K562 (cell line): ENCODE data around the gene STARD13. TPM values are rescaled to one million over a fixed set of nuclear protein-coding genes. Genes with fewer than 3 reads are reported as not detected.
A peak's percentile ranks its signal among the peaks of the same experiment; 100 is the strongest.

Source experiments
- ATAC-seq: fragments of 200-7000 bp; cut with Tn5 transposase; 3 replicates; pipeline ENCODE4 v1.9.1; 2020; ENCODE audit warnings: moderate library complexity
- BruUV-seq: library from RNA; stranded (reverse); fragments of 400-500 nt; replicated peaks from 2 replicates; lab custom pipeline; 2021; lab: Mats Ljungman, UMichigan
- CTCF ChIA-PET: fragments of 300-600 bp; formaldehyde crosslinking; extraction: SDS; loops from one replicate; lab custom pipeline; 2021; ENCODE audit warnings: low intra/inter-chr PET ratio; lab: Yijun Ruan, JAX
- POLR2A ChIA-PET: fragments of 300-600, 350-650 bp; sonication (Branson Sonifier 250); formaldehyde crosslinking; extraction: SDS; loops from one replicate; lab custom pipeline; 2021; ENCODE audit warnings: antibody characterized with exemption, inconsistent platforms; lab: Yijun Ruan, JAX
- DNase-seq, 4 experiments: peaks; one replicate each; pipeline versions ENCODE4 v3.0.0 to v3.0.0-alpha.2; 2011 to 2018; ENCODE audit warnings: low spot score in 3 of 4, mixed read lengths in 3 of 4; ENCODE audit errors: extremely low read depth in 1 of 4
- FAIRE-seq: peaks from 2 replicates; lab custom pipeline; 2011; peaks lifted over from hg19 to GRCh38; lab: Jason Lieb, UNC
- H2AFZ ChIP-seq: 2 replicates; pipeline ENCODE4 v1.6.0; 2011; ENCODE audit warnings: low read depth, low read length, control low read depth, inconsistent platforms
- H3K27ac ChIP-seq: fragments of 200-600 bp; 3 replicates; pipeline ENCODE4 v1.8.0; 2011; ENCODE audit warnings: low read depth, mild to moderate bottlenecking, control low read depth, inconsistent platforms, low read length, moderate library complexity, mixed read lengths; ENCODE audit errors: extremely low read depth
- H3K27me3 ChIP-seq, 2 experiments: fragments of 300-600 bp in 1 of 2; 2 replicates in 1 of 2; 3 replicates in 1 of 2; pipeline versions ENCODE4 v1.6.0 to v1.8.0; 2011; ENCODE audit warnings: inconsistent platforms in 2 of 2, low read length in 2 of 2, mild to moderate bottlenecking in 1 of 2, mixed read lengths in 1 of 2, moderate library complexity in 1 of 2; ENCODE audit not compliant: control insufficient read depth in 2 of 2, insufficient read depth in 2 of 2
- H3K36me3 ChIP-seq: fragments of 300-600 bp; 3 replicates; pipeline ENCODE4 v1.8.0; 2011; ENCODE audit warnings: mild to moderate bottlenecking, low read length, inconsistent platforms; ENCODE audit not compliant: control insufficient read depth, insufficient read depth
- H3K4me1 ChIP-seq, 2 experiments: fragments of 200-600 bp in 1 of 2; replicated peaks in 1 of 2; 2 replicates in 1 of 2; 3 replicates in 1 of 2; pipeline versions ENCODE4 v1.5.1 to v1.8.0; 2011; ENCODE audit warnings: inconsistent platforms in 2 of 2, low read length in 2 of 2, mild to moderate bottlenecking in 1 of 2, mixed read lengths in 1 of 2, moderate library complexity in 1 of 2; ENCODE audit not compliant: control insufficient read depth in 2 of 2, insufficient read depth in 2 of 2
- H3K4me2 ChIP-seq: 2 replicates; pipeline ENCODE4 v1.6.1; 2011; ENCODE audit warnings: low read length, control low read depth, inconsistent platforms, mixed read lengths; ENCODE audit not compliant: insufficient read depth
- H3K4me3 ChIP-seq: fragments of 200-600 bp; sonication (generic), shearing (Covaris generic); 2 replicates; pipeline ENCODE4 v1.5.1; 2016; ENCODE audit warnings: control low read depth, inconsistent platforms
- H3K79me2 ChIP-seq: fragments of 200-600 bp; 3 replicates; pipeline ENCODE4 v1.8.0; 2011; ENCODE audit warnings: low read length, inconsistent platforms; ENCODE audit not compliant: control insufficient read depth, insufficient read depth
- H3K9ac ChIP-seq, 2 experiments: 2 replicates each; pipeline versions ENCODE4 v1.6.0 to v1.6.1; 2011; ENCODE audit warnings: low read depth in 2 of 2, low read length in 2 of 2, control low read depth in 1 of 2, inconsistent platforms in 1 of 2, mild to moderate bottlenecking in 1 of 2, mixed read lengths in 1 of 2; ENCODE audit not compliant: insufficient read depth in 1 of 2
- H3K9me1 ChIP-seq: one replicate; pipeline ENCODE4 v1.6.0; 2011; ENCODE audit warnings: inconsistent platforms, mild to moderate bottlenecking, low read length, moderate library complexity; ENCODE audit not compliant: control insufficient read depth, insufficient read depth
- H3K9me3 ChIP-seq: replicated peaks from 2 replicates; pipeline ENCODE4 v1.5.1; 2011; ENCODE audit warnings: low read depth, low read length, inconsistent platforms; ENCODE audit not compliant: control insufficient read depth, insufficient read depth
- H4K20me1 ChIP-seq: replicated peaks from 2 replicates; pipeline ENCODE4 v1.6.1; 2011; ENCODE audit warnings: low read length, inconsistent platforms, mixed read lengths; ENCODE audit not compliant: control insufficient read depth, insufficient read depth
- CC2D1A ChIP-seq: fragments of 450-650 bp; IDR thresholded peaks from 2 replicates; pipeline ENCODE4 v1.6.1; 2017; ENCODE audit warnings: mild to moderate bottlenecking
- CUX1 ChIP-seq: fragments of 200-800 bp; sonication (Bioruptor generic); IDR thresholded peaks from 2 replicates; pipeline ENCODE4 v1.6.1; 2016; ENCODE audit warnings: missing genetic modification characterization, missing compliant biosample characterization
- ERF ChIP-seq: fragments of 450-650 bp; formaldehyde crosslinking; IDR thresholded peaks from 2 replicates; pipeline ENCODE4 v1.4.0; 2020; ENCODE audit warnings: mild to moderate bottlenecking, mixed read lengths
- KDM5B ChIP-seq: fragments of 200-600 bp; sonication (generic); IDR thresholded peaks from 2 replicates; pipeline ENCODE4 v1.6.1; 2012; ENCODE audit warnings: low read depth, mild to moderate bottlenecking, moderate library complexity, low read length, control low read depth, inconsistent platforms; ENCODE audit not compliant: insufficient replicate concordance
- MEF2D ChIP-seq: conservative IDR thresholded peaks from 2 replicates; pipeline ENCODE4 v1.6.1; 2016; ENCODE audit warnings: low read depth, missing genetic modification characterization, missing compliant biosample characterization
- NFRKB ChIP-seq: fragments of 450-650 bp; IDR thresholded peaks from 2 replicates; pipeline ENCODE4 v1.6.1; 2016; ENCODE audit warnings: low read depth
- XRCC3 ChIP-seq: fragments of 450-650 bp; IDR thresholded peaks from 2 replicates; pipeline ENCODE4 v1.6.1; 2017; ENCODE audit warnings: mild to moderate bottlenecking, moderate library complexity
- ZNF77 ChIP-seq: fragments of 250-450 bp; sonication (Bioruptor Pico); IDR thresholded peaks from 2 replicates; pipeline ENCODE4 v1.5.0; 2020
- ZSCAN32 ChIP-seq: fragments of 450-650 bp; formaldehyde crosslinking; IDR thresholded peaks from 2 replicates; pipeline ENCODE4 v1.4.0; 2020; ENCODE audit warnings: mild to moderate bottlenecking, moderate library complexity
- WGBS: fragments of 100-300 bp; shearing (Covaris generic); methylation state at CpG from one replicate; pipeline ENCODE4 v1.1.6; 2016; ENCODE audit warnings: low coverage, mixed read lengths; ENCODE audit not compliant: insufficient coverage; ENCODE audit errors: missing lambda C conversion rate; 5-methylcytosine and 5-hydroxymethylcytosine counted together
- in situ Hi-C: fragments of 300-500 bp; cut with MboI; formaldehyde crosslinking; loops from 4 replicates; pipeline ENCODE4 v1.15.0; 2018; ENCODE audit warnings: inconsistent platforms, mixed read lengths
- intact Hi-C: fragments of 100-400 bp; cut with micrococcal nuclease; formaldehyde crosslinking; loops from 2 replicates; pipeline ENCODE4 v1.14.2; 2022
- polyA plus RNA-seq, 8 experiments: library from polyadenylated mRNA; depleted of rRNA in 4 of 8; stranded (reverse) in 5 of 8; unstranded in 3 of 8; fragments of >200 nt; fragmentation: Nextera tagmentation in 2 of 8; fragmentation: Illumina TruSeq in 1 of 8; extraction: Ambion mirVana in 2 of 8; extraction: Trizol in 1 of 8; gene quantifications; 2 replicates each; pipeline versions ENCODE4 v1.2.1 to v1.2.3, GENCODE V29; 2011 to 2014; ENCODE audit warnings: inconsistent platforms in 1 of 8, missing spikeins in 1 of 8
- total RNA-seq, 7 experiments: library from RNA; depleted of rRNA in 6 of 7; stranded (reverse); fragments of >200 nt in 6 of 7; fragmentation: Illumina TruSeq in 2 of 7; extraction: Trizol in 2 of 7; gene quantifications; 2 replicates each; pipeline versions ENCODE4 v1.2.1 to v1.2.3, GENCODE V29; 2011 to 2021; ENCODE audit warnings: low replicate concordance in 1 of 7
- TF ChIP-seq, protein P1 (sequence below): fragments of 250-450 bp; sonication (Bioruptor Pico); IDR thresholded peaks from 2 replicates; pipeline ENCODE4 v1.5.0; 2020; ENCODE audit warnings: mild to moderate bottlenecking

The STARD13 gene
- total and polyA plus RNA-seq, 9 of the 15 experiments (the other 6 are each of a cell fraction or from before 2014, with no cell fraction given), result 0.11 TPM; not detected in 8

DNA sequence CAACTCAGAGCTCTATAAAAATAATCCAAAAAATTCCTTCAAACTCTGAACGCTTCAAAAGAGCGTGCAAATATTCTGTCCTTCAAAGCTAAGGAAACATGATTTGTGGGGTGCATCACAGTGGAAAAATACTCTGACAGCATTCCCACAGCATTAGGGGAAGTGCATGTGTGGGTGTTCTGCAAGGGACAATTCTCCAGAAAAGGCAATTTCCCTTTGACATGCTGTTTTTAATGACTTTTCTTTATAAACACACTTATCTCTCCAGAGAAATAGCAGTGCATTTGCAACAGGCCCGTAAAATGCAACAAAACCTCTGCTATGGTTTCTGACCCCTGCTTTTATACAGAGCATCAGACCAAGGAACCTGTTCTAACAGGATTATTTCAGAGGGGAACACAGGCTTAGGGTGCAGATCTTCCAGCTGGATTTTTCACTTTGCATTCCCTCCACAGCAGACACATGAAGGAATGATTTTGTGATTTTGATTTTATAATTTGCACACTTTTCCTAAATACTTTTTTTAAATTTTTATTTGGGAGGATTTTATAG is 226.7 kb downstream of the STARD13 start (continued):
- TF ChIP-seq CC2D1A, result no peak

GRCh38 chr13:33057019-33057780 is 228.4 kb downstream of the STARD13 start:
- Histone ChIP-seq H3K4me1 (no peaks in the 10 kb centered on the region), H3K4me3 (no peak overlapping the region), H3K79me2 (no peaks in the 10 kb centered on the region), H2AFZ (no peak overlapping the region), H3K27ac (no peak overlapping the region), H3K9me3 (no peaks in the 10 kb centered on the region), H3K36me3 (no peaks in the 10 kb centered on the region), H3K27me3 (peaks cover 0 to 9% of the 10 kb centered on the region in 2 experiments; a peak in 2 of 5 replicates), H3K4me2 (no peak overlapping the region), H3K9me1 (no peaks in the 10 kb centered on the region), H4K20me1 (no peaks in the 10 kb centered on the region), H3K9ac (no peak overlapping the region)
- no peak for FAIRE-seq
- DNase-seq, result peak in 2 of 4 experiments; percentile 5 to 14
- POLR2A ChIA-PET, result interaction anchor here (0.9 to 1.0 kb wide), 2 partner anchors 9 to 14 kb away, joined by 3 to 4 read pairs; no protein-coding TSS in a partner anchor
- intact Hi-C loops (no loop called here), in situ Hi-C loops (no loop called here)
- WGBS, result 2% methylated on average over 6 of the region's 9 CpGs
- no TSS peak for BruUV-seq
- peak; percentile 71 for ATAC-seq
- CTCF ChIA-PET, result no interaction called here
- no peak for TF ChIP-seq KDM5B
- no peak for TF ChIP-seq NFRKB
- no peak for TF ChIP-seq CUX1 (CRISPR knock-in tag)
- TF ChIP-seq MEF2D (tag), result no peak
- TF ChIP-seq XRCC3, result no peak
- no peak for TF ChIP-seq ZNF77 (CRISPR knock-in tag)
- TF ChIP-seq, protein P1, sequence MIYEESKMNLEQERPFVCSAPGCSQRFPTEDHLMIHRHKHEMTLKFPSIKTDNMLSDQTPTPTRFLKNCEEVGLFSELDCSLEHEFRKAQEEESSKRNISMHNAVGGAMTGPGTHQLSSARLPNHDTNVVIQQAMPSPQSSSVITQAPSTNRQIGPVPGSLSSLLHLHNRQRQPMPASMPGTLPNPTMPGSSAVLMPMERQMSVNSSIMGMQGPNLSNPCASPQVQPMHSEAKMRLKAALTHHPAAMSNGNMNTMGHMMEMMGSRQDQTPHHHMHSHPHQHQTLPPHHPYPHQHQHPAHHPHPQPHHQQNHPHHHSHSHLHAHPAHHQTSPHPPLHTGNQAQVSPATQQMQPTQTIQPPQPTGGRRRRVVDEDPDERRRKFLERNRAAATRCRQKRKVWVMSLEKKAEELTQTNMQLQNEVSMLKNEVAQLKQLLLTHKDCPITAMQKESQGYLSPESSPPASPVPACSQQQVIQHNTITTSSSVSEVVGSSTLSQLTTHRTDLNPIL, result no peak
- no peak for TF ChIP-seq ZSCAN32 (CRISPR knock-in tag)
- no peak for TF ChIP-seq ERF (CRISPR knock-in tag)
